ENCODE results near the gene TNKS1BP1. TPM values are rescaled to one million over a fixed set of nuclear protein-coding genes. Genes with fewer than 3 reads are reported as not detected.

Gene TNKS1BP1
- total and polyA plus RNA-seq, 9 of the 15 experiments (the other 6 are each of a cell fraction or from before 2014, with no cell fraction given): 1.1 to 47.2 (median 10.9) TPM

GRCh38 chr11:57345555-57346211 is 20.9 kb upstream of the TNKS1BP1 start (continued):
- TF ChIP-seq MAZ (CRISPR knock-in tag; conservative IDR thresholded peaks at IDR 0.05 in 1 of 2, IDR thresholded peaks at IDR 0.05 in 1 of 2): peak; percentile 56 to 91; a peak in 3 of 4 replicates
- peak; percentile 60; the same call in 1 of the 2 replicates for TF ChIP-seq EP400 (IDR thresholded peaks at IDR 0.05)
- TF ChIP-seq AFF4 (CRISPR knock-in tag; IDR thresholded peaks at IDR 0.05): no peak
- no peak for TF ChIP-seq FOXO4 (CRISPR knock-in tag; IDR thresholded peaks at IDR 0.05)
- no peak for TF ChIP-seq THRA (IDR thresholded peaks at IDR 0.05)
- TF ChIP-seq KDM1A (IDR thresholded peaks at IDR 0.05): no peak
- TF ChIP-seq SRSF7 (optimal IDR thresholded peaks at IDR 0.05; ENCODE audit: low read depth, low read length): no peak
- no peak for TF ChIP-seq ZFP36 (IDR thresholded peaks at IDR 0.05; ENCODE audit: low read depth, low read length, partially characterized antibody)
- TF ChIP-seq, protein P1, sequence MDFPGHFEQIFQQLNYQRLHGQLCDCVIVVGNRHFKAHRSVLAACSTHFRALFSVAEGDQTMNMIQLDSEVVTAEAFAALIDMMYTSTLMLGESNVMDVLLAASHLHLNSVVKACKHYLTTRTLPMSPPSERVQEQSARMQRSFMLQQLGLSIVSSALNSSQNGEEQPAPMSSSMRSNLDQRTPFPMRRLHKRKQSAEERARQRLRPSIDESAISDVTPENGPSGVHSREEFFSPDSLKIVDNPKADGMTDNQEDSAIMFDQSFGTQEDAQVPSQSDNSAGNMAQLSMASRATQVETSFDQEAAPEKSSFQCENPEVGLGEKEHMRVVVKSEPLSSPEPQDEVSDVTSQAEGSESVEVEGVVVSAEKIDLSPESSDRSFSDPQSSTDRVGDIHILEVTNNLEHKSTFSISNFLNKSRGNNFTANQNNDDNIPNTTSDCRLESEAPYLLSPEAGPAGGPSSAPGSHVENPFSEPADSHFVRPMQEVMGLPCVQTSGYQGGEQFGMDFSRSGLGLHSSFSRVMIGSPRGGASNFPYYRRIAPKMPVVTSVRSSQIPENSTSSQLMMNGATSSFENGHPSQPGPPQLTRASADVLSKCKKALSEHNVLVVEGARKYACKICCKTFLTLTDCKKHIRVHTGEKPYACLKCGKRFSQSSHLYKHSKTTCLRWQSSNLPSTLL (IDR thresholded peaks at IDR 0.05): no peak
- TF ChIP-seq SMC3 (conservative IDR thresholded peaks at IDR 0.05; ENCODE audit: insufficient read depth, low read depth, low read length): peak; percentile 55
- TF ChIP-seq ZNF589 (CRISPR knock-in tag; IDR thresholded peaks at IDR 0.05; ENCODE audit: low read depth): no peak
- no peak for TF ChIP-seq SOX6 (IDR thresholded peaks at IDR 0.05)
- TF ChIP-seq, protein P2, sequence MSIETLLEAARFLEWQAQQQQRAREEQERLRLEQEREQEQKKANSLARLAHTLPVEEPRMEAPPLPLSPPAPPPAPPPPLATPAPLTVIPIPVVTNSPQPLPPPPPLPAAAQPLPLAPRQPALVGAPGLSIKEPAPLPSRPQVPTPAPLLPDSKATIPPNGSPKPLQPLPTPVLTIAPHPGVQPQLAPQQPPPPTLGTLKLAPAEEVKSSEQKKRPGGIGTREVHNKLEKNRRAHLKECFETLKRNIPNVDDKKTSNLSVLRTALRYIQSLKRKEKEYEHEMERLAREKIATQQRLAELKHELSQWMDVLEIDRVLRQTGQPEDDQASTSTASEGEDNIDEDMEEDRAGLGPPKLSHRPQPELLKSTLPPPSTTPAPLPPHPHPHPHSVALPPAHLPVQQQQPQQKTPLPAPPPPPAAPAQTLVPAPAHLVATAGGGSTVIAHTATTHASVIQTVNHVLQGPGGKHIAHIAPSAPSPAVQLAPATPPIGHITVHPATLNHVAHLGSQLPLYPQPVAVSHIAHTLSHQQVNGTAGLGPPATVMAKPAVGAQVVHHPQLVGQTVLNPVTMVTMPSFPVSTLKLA (conservative IDR thresholded peaks at IDR 0.05): peak; percentile 59 to 72; a peak in 3 of 4 replicates
- TF ChIP-seq, protein P3, sequence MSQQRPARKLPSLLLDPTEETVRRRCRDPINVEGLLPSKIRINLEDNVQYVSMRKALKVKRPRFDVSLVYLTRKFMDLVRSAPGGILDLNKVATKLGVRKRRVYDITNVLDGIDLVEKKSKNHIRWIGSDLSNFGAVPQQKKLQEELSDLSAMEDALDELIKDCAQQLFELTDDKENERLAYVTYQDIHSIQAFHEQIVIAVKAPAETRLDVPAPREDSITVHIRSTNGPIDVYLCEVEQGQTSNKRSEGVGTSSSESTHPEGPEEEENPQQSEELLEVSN (IDR thresholded peaks at IDR 0.05; ENCODE audit: borderline replicate concordance in 1 of 2, extremely low read depth in 1 of 2, insufficient read depth in 1 of 2, insufficient read length in 1 of 2, low read depth in 1 of 2, low read length in 1 of 2, poor library complexity in 1 of 2, severe bottlenecking in 1 of 2): peak in 1 of 2 experiments; percentile 18

All from K562 (cell line).